Mesendoderm (in vitro differentiated cells): ENCODE results near the gene NXPH1.

Source experiments
- DNase-seq: peaks from one replicate; pipeline ENCODE4 v3.0.0; 2013
- H2AK5ac ChIP-seq: 2 replicates; pipeline ENCODE4 v1.6.1; 2013; ENCODE audit warnings: low read length, inconsistent platforms
- H2BK120ac ChIP-seq: 2 replicates; pipeline ENCODE4 v1.6.1; 2013; ENCODE audit warnings: low read depth, mild to moderate bottlenecking, low read length, moderate library complexity, mixed read lengths
- H2BK15ac ChIP-seq: replicated peaks from 2 replicates; pipeline ENCODE4 v1.6.1; 2013; ENCODE audit warnings: low read depth, mild to moderate bottlenecking, moderate library complexity
- H2BK5ac ChIP-seq: 2 replicates; pipeline ENCODE4 v1.6.1; 2013; ENCODE audit warnings: low read length, inconsistent platforms
- H3K18ac ChIP-seq: 2 replicates; pipeline ENCODE4 v1.6.1; 2013; ENCODE audit warnings: mild to moderate bottlenecking, low read length, mixed read lengths
- H3K23ac ChIP-seq: one replicate; pipeline ENCODE4 v1.6.1; 2013; ENCODE audit warnings: low read length
- H3K27ac ChIP-seq: 2 replicates; pipeline ENCODE4 v1.5.1; 2013; ENCODE audit warnings: low read depth, mild to moderate bottlenecking, inconsistent platforms, low read length, moderate library complexity
- H3K27me3 ChIP-seq: 2 replicates; pipeline ENCODE4 v1.6.1; 2013; ENCODE audit warnings: low read length, control low read depth, mild to moderate bottlenecking, inconsistent platforms; ENCODE audit not compliant: insufficient read depth, poor library complexity
- H3K36me3 ChIP-seq: 2 replicates; pipeline ENCODE4 v1.6.1; 2013; ENCODE audit warnings: low read length, inconsistent platforms; ENCODE audit not compliant: control insufficient read depth, insufficient read depth
- H3K4ac ChIP-seq: one replicate; pipeline ENCODE4 v1.6.1; 2013; ENCODE audit warnings: low read depth, mild to moderate bottlenecking, low read length, moderate library complexity
- H3K4me1 ChIP-seq: 2 replicates; pipeline ENCODE4 v1.6.1; 2013; ENCODE audit warnings: low read depth, low read length, inconsistent platforms; ENCODE audit not compliant: control insufficient read depth
- H3K4me2 ChIP-seq: 2 replicates; pipeline ENCODE4 v1.6.1; 2013; ENCODE audit warnings: low read length
- H3K4me3 ChIP-seq: 2 replicates; pipeline ENCODE4 v1.5.1; 2013; ENCODE audit warnings: mild to moderate bottlenecking, low read length
- H3K56ac ChIP-seq: one replicate; pipeline ENCODE4 v1.6.1; 2013; ENCODE audit warnings: low read length
- H3K79me1 ChIP-seq: 2 replicates; pipeline ENCODE4 v1.6.1; 2013; ENCODE audit warnings: low read length, inconsistent platforms
- H3K79me2 ChIP-seq: 2 replicates; pipeline ENCODE4 v1.6.1; 2013; ENCODE audit warnings: mild to moderate bottlenecking, low read length; ENCODE audit not compliant: control insufficient read depth, insufficient read depth
- H3K9ac ChIP-seq: 2 replicates; pipeline ENCODE4 v1.6.1; 2013; ENCODE audit warnings: low read length, inconsistent platforms
- H4K5ac ChIP-seq: one replicate; pipeline ENCODE4 v1.6.1; 2013; ENCODE audit warnings: low read length
- H4K8ac ChIP-seq: one replicate; pipeline ENCODE4 v1.6.1; 2013; ENCODE audit warnings: low read depth, mild to moderate bottlenecking, control low read depth, low read length, moderate library complexity
- WGBS: extraction: QIAGEN DNeasy Blood & Tissue Kit; methylation state at CpG from one replicate; pipeline ENCODE4 v1.1.7; 2013; ENCODE audit warnings: low lambda C conversion rate, missing lambda C conversion rate; ENCODE audit not compliant: insufficient coverage; ENCODE audit errors: extremely low coverage; 5-methylcytosine and 5-hydroxymethylcytosine counted together

Gene NXPH1

DNA sequence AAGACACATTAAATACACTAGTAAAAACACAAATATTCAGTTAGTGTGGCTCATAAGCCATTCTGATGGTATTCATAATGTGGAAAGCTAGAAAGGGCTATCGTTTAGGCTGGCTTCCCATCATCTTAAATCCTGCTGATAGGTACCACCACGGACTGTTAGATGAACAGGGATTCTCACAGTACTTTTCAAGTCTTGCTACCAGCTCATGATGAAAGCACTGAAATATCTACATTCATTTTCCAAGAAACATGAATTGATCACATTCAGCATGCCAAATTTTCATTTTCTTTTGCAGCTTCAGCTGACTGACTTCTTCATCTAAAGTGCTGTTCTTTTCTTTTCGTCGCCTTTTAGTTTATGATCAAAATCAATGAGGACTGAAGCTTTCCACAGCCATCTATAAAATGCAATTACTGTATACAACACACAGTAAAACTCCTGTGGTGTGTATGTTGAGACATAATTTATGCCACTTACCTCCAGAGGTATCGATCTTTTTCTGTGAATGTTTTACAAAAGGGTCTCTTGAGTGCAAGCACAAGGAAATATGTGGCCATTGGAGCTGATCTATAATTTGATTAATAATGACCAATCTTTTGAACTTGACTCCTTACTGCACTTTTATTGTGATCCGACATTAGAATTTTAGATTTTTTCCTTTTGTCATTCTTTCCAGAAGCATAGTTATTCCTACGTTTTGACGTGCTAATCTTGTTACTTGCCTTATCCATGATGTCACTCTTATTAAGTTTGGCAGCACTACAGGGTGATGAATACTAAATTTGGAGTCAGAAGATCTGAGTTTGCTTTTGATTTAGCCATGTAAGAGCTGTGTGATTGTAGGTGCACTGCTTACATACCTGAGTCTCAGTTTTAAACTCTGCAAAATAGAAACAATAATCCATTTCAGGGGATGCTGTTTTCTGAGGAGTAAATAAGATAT lies 58.4 kb downstream of the NXPH1 start:
- no peak overlapping the region for H2BK15ac ChIP-seq
- no peak overlapping the region for H3K56ac ChIP-seq
- no peak overlapping the region for H2BK5ac ChIP-seq
- no peak overlapping the region for H2BK120ac ChIP-seq
- H2AK5ac ChIP-seq = no peak overlapping the region
- no peaks in the 10 kb centered on the region for H3K79me1 ChIP-seq
- H3K36me3 ChIP-seq = no peaks in the 10 kb centered on the region
- H3K18ac ChIP-seq = no peak overlapping the region
- no peaks in the 10 kb centered on the region for H3K27me3 ChIP-seq
- H3K4me1 ChIP-seq = no peaks in the 10 kb centered on the region
- H4K5ac ChIP-seq = no peak overlapping the region
- H3K4me2 ChIP-seq = no peak overlapping the region
- WGBS = no CpG with 5 or more reads among the region's 8 CpGs
- no peak overlapping the region for H3K27ac ChIP-seq
- no peaks in the 10 kb centered on the region for H3K79me2 ChIP-seq
- no peak overlapping the region for H3K4me3 ChIP-seq
- no peak for DNase-seq
- no peak overlapping the region for H3K9ac ChIP-seq
- no peak overlapping the region for H3K4ac ChIP-seq
- H4K8ac ChIP-seq = no peak overlapping the region
- no peak overlapping the region for H3K23ac ChIP-seq

DNA sequence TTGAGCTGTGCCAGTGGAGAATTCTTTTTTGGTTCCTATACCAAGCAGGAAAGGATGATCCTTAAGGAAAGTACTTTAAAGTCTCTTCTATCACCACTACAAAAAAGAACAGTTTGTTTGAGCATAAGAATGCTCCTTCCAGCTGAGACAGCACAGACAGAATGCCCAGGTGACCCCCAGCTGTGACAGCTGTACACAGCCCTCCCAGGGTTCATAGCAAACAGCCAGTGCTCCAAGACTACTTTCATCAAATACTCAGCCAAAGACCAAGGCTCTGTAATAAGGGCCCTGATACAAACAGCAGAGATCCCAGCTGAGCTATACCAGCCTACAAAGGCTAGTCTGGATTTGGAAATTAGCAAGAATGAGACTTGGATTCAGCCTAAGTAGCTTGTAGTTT lies 65.7 kb downstream of the NXPH1 start:
- H3K23ac ChIP-seq = no peak overlapping the region
- H4K8ac ChIP-seq = no peak overlapping the region
- H3K18ac ChIP-seq = no peak overlapping the region
- H3K4me1 ChIP-seq = no peaks in the 10 kb centered on the region
- H4K5ac ChIP-seq = no peak overlapping the region
- H3K79me1 ChIP-seq = no peaks in the 10 kb centered on the region
- H3K56ac ChIP-seq = no peak overlapping the region
- H3K27me3 ChIP-seq = no peaks in the 10 kb centered on the region
- DNase-seq = no peak
- H3K9ac ChIP-seq = no peak overlapping the region
- no peak overlapping the region for H2AK5ac ChIP-seq
- no peaks in the 10 kb centered on the region for H3K36me3 ChIP-seq
- H3K4me2 ChIP-seq = no peak overlapping the region
- H2BK5ac ChIP-seq = no peak overlapping the region
- no peaks in the 10 kb centered on the region for H3K79me2 ChIP-seq
- no peak overlapping the region for H3K4me3 ChIP-seq
- no peak overlapping the region for H3K4ac ChIP-seq
- H2BK120ac ChIP-seq = no peak overlapping the region
- H2BK15ac ChIP-seq = no peak overlapping the region
- no peak overlapping the region for H3K27ac ChIP-seq

DNA sequence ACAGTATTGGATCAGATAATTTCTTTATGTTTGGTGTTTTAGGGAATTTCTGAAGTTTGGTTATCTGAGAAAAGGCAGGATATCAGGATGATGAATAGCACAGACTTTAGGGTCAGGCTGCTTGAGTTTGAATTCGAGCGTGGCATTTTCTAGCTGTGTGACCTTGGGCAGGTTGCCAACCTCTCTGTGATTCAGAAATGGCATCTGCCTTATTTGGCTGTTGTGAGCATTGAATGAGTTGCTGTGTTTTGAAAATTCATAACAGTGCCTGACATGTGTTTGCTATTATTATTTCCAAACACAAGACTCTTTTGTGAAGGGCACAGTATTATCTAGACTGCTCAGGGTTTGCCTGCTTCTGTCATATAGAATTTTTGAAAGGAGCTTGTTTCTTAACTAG lies 66.9 kb downstream of the NXPH1 start:
- H2BK5ac ChIP-seq = no peak overlapping the region
- no peak overlapping the region for H3K56ac ChIP-seq
- no peak overlapping the region for H3K18ac ChIP-seq
- H3K27ac ChIP-seq = no peak overlapping the region
- no peaks in the 10 kb centered on the region for H3K79me2 ChIP-seq
- no peak overlapping the region for H3K4me2 ChIP-seq
- no peak overlapping the region for H2BK15ac ChIP-seq
- no peak overlapping the region for H3K9ac ChIP-seq
- no peak for DNase-seq
- no peak overlapping the region for H2AK5ac ChIP-seq
- no peak overlapping the region for H3K4ac ChIP-seq
- no peaks in the 10 kb centered on the region for H3K27me3 ChIP-seq
- H3K36me3 ChIP-seq = no peaks in the 10 kb centered on the region
- no peak overlapping the region for H4K5ac ChIP-seq
- no peak overlapping the region for H2BK120ac ChIP-seq
- H3K79me1 ChIP-seq = no peaks in the 10 kb centered on the region
- no CpG with 5 or more reads among the region's 2 CpGs for WGBS
- no peak overlapping the region for H4K8ac ChIP-seq
- H3K4me1 ChIP-seq = no peaks in the 10 kb centered on the region
- no peak overlapping the region for H3K23ac ChIP-seq
- H3K4me3 ChIP-seq = no peak overlapping the region

DNA sequence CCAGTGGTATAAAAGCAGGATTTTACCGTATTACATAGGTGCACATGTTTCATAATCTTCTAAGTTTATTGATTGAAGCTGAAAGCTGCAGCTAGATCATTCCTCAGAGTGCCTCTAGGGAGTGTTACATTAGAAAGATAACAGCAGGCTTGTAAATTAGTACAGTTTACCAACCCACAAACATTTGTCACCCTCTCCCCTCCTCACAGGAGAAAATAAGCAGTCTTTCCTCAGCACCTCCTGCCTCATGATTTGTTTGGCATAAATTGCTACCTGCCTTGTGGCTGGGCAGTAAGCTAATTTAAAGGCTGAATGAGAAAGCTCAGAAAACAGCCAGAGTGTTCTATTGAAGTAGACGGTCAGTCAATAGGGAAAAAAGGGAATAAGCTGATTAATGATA lies 74.2 kb downstream of the NXPH1 start:
- no peaks in the 10 kb centered on the region for H3K79me2 ChIP-seq

DNA sequence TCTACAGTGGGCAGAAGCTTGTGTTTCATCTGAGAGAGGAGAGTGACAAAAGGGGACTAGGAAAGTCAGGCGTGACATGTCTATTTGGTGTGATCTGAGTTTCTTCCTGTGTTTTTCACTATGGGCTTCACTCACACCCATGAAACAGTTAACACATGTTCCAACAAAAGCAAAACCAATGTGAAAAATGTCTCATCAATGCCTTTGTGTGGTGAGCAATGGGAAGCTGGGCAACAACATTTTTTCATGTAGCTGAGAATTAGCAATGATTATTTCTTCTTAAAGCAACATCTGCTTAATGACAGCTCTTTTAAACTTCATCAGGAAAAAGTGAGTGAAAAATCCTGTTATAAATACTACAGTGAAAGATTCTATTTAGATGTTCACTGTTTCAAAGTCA lies 76.2 kb downstream of the NXPH1 start:
- H2BK5ac ChIP-seq = no peak overlapping the region
- no peak for DNase-seq
- no peak overlapping the region for H3K27ac ChIP-seq
- H4K8ac ChIP-seq = no peak overlapping the region
- peaks cover 1% of the 10 kb centered on the region for H3K4me1 ChIP-seq
- H3K79me1 ChIP-seq = no peaks in the 10 kb centered on the region
- no peak overlapping the region for H3K56ac ChIP-seq
- H3K18ac ChIP-seq = no peak overlapping the region
- H2BK120ac ChIP-seq = no peak overlapping the region
- no peak overlapping the region for H3K4ac ChIP-seq
- H3K79me2 ChIP-seq = no peaks in the 10 kb centered on the region
- no peak overlapping the region for H4K5ac ChIP-seq
- no peaks in the 10 kb centered on the region for H3K36me3 ChIP-seq
- no peak overlapping the region for H2AK5ac ChIP-seq
- no peak overlapping the region for H3K23ac ChIP-seq
- H3K4me2 ChIP-seq = no peak overlapping the region
- H3K4me3 ChIP-seq = no peak overlapping the region
- no peak overlapping the region for H3K9ac ChIP-seq
- no CpG with 5 or more reads among the region's 1 CpG for WGBS
- H3K27me3 ChIP-seq = no peaks in the 10 kb centered on the region
- H2BK15ac ChIP-seq = no peak overlapping the region

More for the DNA sequence above, 74.2 kb downstream of the NXPH1 start:
- no peak overlapping the region for H3K9ac ChIP-seq
- H2BK15ac ChIP-seq = no peak overlapping the region
- no CpG with 5 or more reads among the region's 2 CpGs for WGBS
- H4K5ac ChIP-seq = no peak overlapping the region
- H3K4ac ChIP-seq = no peak overlapping the region
- H3K27ac ChIP-seq = no peak overlapping the region
- H2AK5ac ChIP-seq = no peak overlapping the region
- DNase-seq = no peak
- no peaks in the 10 kb centered on the region for H3K36me3 ChIP-seq
- H3K4me3 ChIP-seq = no peak overlapping the region
- H3K79me1 ChIP-seq = no peaks in the 10 kb centered on the region
- no peak overlapping the region for H3K23ac ChIP-seq
- H2BK120ac ChIP-seq = no peak overlapping the region
- no peak overlapping the region for H2BK5ac ChIP-seq
- no peak overlapping the region for H3K56ac ChIP-seq
- H3K27me3 ChIP-seq = no peaks in the 10 kb centered on the region
- H4K8ac ChIP-seq = no peak overlapping the region
- H3K4me2 ChIP-seq = no peak overlapping the region
- H3K4me1 ChIP-seq = peaks cover 1% of the 10 kb centered on the region
- H3K18ac ChIP-seq = no peak overlapping the region

DNA sequence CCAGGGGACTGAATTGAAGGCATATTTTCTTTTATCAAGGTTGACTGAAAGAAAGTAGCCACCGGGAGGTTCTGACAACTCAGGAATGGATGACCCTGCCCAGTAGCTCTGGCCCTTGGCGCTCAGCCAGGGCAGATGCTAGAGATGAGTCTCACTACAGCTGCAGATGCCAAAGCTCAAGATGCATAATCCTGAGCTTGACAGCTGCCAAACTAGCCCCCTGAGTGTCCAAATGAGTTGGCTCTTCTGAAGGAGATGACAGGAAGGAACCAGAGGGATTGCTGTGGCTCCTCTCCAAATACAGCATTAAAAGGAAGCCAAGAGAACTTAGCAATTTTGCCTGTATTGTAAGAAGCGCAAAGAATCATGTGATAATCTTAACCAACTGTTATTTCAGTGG lies 78.4 kb downstream of the NXPH1 start:
- H4K5ac ChIP-seq = no peak overlapping the region
- H3K9ac ChIP-seq = no peak overlapping the region
- H3K23ac ChIP-seq = no peak overlapping the region
- no peak for DNase-seq
- H3K4ac ChIP-seq = no peak overlapping the region
- no peak overlapping the region for H2BK120ac ChIP-seq
- no peak overlapping the region for H3K56ac ChIP-seq
- no peak overlapping the region for H2BK5ac ChIP-seq
- H3K27me3 ChIP-seq = no peaks in the 10 kb centered on the region
- H3K27ac ChIP-seq = no peak overlapping the region
- no peaks in the 10 kb centered on the region for H3K79me1 ChIP-seq
- H3K4me1 ChIP-seq = peaks cover under 1% of the 10 kb centered on the region
- no peak overlapping the region for H3K18ac ChIP-seq
- no peak overlapping the region for H3K4me3 ChIP-seq
- no peaks in the 10 kb centered on the region for H3K36me3 ChIP-seq
- WGBS = no CpG with 5 or more reads among the region's 3 CpGs
- no peak overlapping the region for H2AK5ac ChIP-seq
- H3K79me2 ChIP-seq = no peaks in the 10 kb centered on the region
- no peak overlapping the region for H2BK15ac ChIP-seq
- H4K8ac ChIP-seq = no peak overlapping the region
- H3K4me2 ChIP-seq = no peak overlapping the region
